A673 (cell line): ENCODE results near the gene BBS9.

ENCODE experiments used
- CTCF ChIP-seq: fragments of 300-800, 200-600 bp; sonication (generic); conservative IDR thresholded peaks from 2 replicates; pipeline ENCODE4 v1.5.1; 2017; ENCODE audit warnings: low read depth, mild to moderate bottlenecking, antibody characterized with exemption, low read length, moderate library complexity, mixed read lengths
- EZH2 ChIP-seq: fragments of 200-600 bp; sonication (generic); IDR thresholded peaks from 2 replicates; pipeline ENCODE4 v1.6.1; 2017; ENCODE audit warnings: borderline replicate concordance, low read depth, mild to moderate bottlenecking, mixed read lengths, antibody characterized with exemption, low read length; ENCODE audit not compliant: poor library complexity, severe bottlenecking

GRCh38 chr7:33109005-33109757 lies 20.2 kb upstream of the BBS9 start, which contains the start of gene RP9:
- TF ChIP-seq CTCF, result peak; percentile 60
- no peak for TF ChIP-seq EZH2
